ENCODE results near the gene RHBDD1.

The RHBDD1 gene

DNA sequence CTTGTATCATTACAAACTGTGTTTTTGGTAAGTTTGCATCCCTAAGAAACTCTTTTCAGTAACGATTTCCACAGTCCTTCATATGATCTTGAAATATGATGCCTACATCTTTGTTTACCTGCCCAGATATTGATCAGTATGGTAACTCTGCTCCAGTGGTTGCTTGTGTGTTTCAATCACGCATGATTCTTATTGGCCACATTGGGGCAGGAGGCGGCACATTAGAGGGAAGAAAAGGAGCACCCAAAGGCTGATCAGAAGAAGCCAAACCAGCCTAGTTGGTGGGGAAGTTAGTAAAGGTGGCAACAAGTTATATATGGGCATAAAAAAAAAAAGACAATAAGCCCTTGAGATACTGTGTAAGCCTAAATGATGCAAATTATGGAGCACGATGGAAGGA, 158.9 kb downstream of the RHBDD1 start:
- no peak overlapping the region for H3K14ac ChIP-seq (ENCODE audit: low read length)
- H3K23ac ChIP-seq (ENCODE audit: low read depth, low read length, poor library complexity) = no peak overlapping the region
- peaks cover 0 to 2% of the 10 kb centered on the region in 2 donors for H3K4me1 ChIP-seq (ENCODE audit: control insufficient read depth in 2 of 2, insufficient read depth in 1 of 2, low read depth in 1 of 2, low read length in 2 of 2)
- DNase-seq (ENCODE audit: low spot score) = no peak
- H2BK12ac ChIP-seq (ENCODE audit: low read length) = no peak overlapping the region
- H2AK5ac ChIP-seq (ENCODE audit: low read depth, low read length) = no peak overlapping the region
- no peaks in the 10 kb centered on the region for H3K27me3 ChIP-seq (ENCODE audit: control insufficient read depth in 3 of 3, insufficient read depth in 3 of 3, low read depth in 1 of 3, low read length in 3 of 3)
- no peak overlapping the region for H3K27ac ChIP-seq (replicated peaks; ENCODE audit: low read length)
- H3K4ac ChIP-seq (ENCODE audit: low read length) = no peak overlapping the region
- no peaks in the 10 kb centered on the region for H3K79me1 ChIP-seq (ENCODE audit: low read depth, low read length)
- peaks cover 2 to 9% of the 10 kb centered on the region in 2 donors for H3K36me3 ChIP-seq (replicated peaks in 1 of 2; ENCODE audit: control insufficient read depth in 2 of 2, insufficient read depth in 2 of 2, low read length in 2 of 2)
- H2AFZ ChIP-seq (ENCODE audit: low read length) = no peak overlapping the region
- WGBS, 2 donors (ENCODE audit: extremely low coverage in 2 of 2, insufficient read length in 2 of 2, insufficient replicate concordance in 1 of 2) = no CpG with 5 or more reads among the region's 4 CpGs
- H2BK5ac ChIP-seq (ENCODE audit: low read length) = no peak overlapping the region
- no peak overlapping the region for H3K18ac ChIP-seq (ENCODE audit: low read length)
- H4K8ac ChIP-seq (ENCODE audit: low read depth, low read length) = no peak overlapping the region
- H3K4me3 ChIP-seq (ENCODE audit: low read length in 2 of 2) = no peak overlapping the region
- H4K91ac ChIP-seq (ENCODE audit: low read depth, low read length, poor library complexity) = no peak overlapping the region
- no peak overlapping the region for H3K9ac ChIP-seq (ENCODE audit: low read depth, low read length, poor library complexity)
- no peak overlapping the region for H3K4me2 ChIP-seq (ENCODE audit: insufficient read depth, low read length, poor library complexity, severe bottlenecking)
- no peaks in the 10 kb centered on the region for H3K9me3 ChIP-seq (replicated peaks in 1 of 2; ENCODE audit: control insufficient read depth in 2 of 2, insufficient read depth in 1 of 2, low read depth in 1 of 2, low read length in 2 of 2)
- H2BK120ac ChIP-seq (ENCODE audit: low read depth, low read length) = no peak overlapping the region
- H2BK15ac ChIP-seq (ENCODE audit: low read length) = no peak overlapping the region

DNA sequence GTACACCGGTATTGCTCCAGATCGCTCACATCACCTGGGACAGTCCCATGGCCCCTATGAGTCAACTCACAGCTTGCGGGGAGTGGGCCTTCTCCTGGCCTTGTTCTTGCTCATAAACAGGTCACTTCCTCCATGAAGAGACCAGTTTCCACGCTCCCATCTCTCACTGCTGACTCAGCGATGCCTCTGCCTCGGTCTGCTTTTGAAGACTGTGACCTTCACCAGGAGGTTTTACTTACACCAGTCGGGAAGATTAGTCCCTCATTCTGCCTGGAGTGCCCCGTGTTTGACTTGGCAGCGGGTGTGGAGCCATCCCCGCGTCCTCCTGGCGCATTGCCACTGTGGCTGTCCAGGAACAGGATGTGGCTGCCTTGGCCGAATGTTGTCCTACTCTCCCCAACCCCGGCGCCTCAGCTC, 159.8 kb downstream of the RHBDD1 start:
- Histone ChIP-seq H3K79me1 (ENCODE audit: low read depth, low read length) (no peaks in the 10 kb centered on the region), H2AK5ac (ENCODE audit: low read depth, low read length) (peak overlapping the region; percentile 56), H2AFZ (ENCODE audit: low read length) (no peak overlapping the region), H2BK120ac (ENCODE audit: low read depth, low read length) (no peak overlapping the region), H2BK12ac (ENCODE audit: low read length) (no peak overlapping the region), H3K36me3 (replicated peaks in 1 of 2; ENCODE audit: control insufficient read depth in 2 of 2, insufficient read depth in 2 of 2, low read length in 2 of 2) (peaks cover 2 to 9% of the 10 kb centered on the region in 2 donors), H3K4me1 (ENCODE audit: control insufficient read depth in 2 of 2, insufficient read depth in 1 of 2, low read depth in 1 of 2, low read length in 2 of 2) (no peaks in the 10 kb centered on the region), H3K27ac (replicated peaks; ENCODE audit: low read length) (no peak overlapping the region), H3K4me2 (ENCODE audit: insufficient read depth, low read length, poor library complexity, severe bottlenecking) (no peak overlapping the region), H3K9me3 (replicated peaks in 1 of 2; ENCODE audit: control insufficient read depth in 2 of 2, insufficient read depth in 1 of 2, low read depth in 1 of 2, low read length in 2 of 2) (no peaks in the 10 kb centered on the region), H3K18ac (ENCODE audit: low read length) (no peak overlapping the region), H4K91ac (ENCODE audit: low read depth, low read length, poor library complexity) (no peak overlapping the region), H2BK5ac (ENCODE audit: low read length) (no peak overlapping the region), H3K9ac (ENCODE audit: low read depth, low read length, poor library complexity) (no peak overlapping the region), H3K27me3 (ENCODE audit: control insufficient read depth in 3 of 3, insufficient read depth in 3 of 3, low read depth in 1 of 3, low read length in 3 of 3) (no peaks in the 10 kb centered on the region), H2BK15ac (ENCODE audit: low read length) (no peak overlapping the region), H3K4ac (ENCODE audit: low read length) (no peak overlapping the region), H3K4me3 (ENCODE audit: low read length in 2 of 2) (no peak overlapping the region), H3K14ac (ENCODE audit: low read length) (no peak overlapping the region), H4K8ac (ENCODE audit: low read depth, low read length) (no peak overlapping the region), H3K23ac (ENCODE audit: low read depth, low read length, poor library complexity) (no peak overlapping the region)
- no CpG with 5 or more reads among the region's 15 CpGs for WGBS, 2 donors (ENCODE audit: extremely low coverage in 2 of 2, insufficient read length in 2 of 2, insufficient replicate concordance in 1 of 2)
- no peak for DNase-seq (ENCODE audit: low spot score)

DNA sequence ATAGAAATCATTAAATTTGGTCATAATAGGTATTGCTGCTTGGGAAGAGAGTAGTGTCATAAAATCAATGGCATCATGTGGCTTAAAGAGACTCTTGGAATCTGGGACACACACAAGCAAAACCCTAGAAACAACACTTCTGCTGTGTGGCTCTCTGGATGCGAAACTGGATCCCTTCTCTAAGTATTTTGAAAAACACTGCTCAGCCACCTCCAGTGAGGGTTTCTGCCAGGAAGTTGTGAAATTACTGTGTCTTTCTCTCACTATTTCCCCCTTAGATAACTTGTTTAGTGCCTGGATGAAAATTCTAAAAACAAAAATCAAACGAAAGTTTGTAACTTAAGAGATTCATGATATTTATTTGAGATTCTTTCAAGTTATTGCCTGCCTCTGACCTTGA, 163.8 kb downstream of the RHBDD1 start:
- no peak overlapping the region for H3K27ac ChIP-seq (replicated peaks; ENCODE audit: low read length)
- H3K4me2 ChIP-seq (ENCODE audit: insufficient read depth, low read length, poor library complexity, severe bottlenecking) = no peak overlapping the region
- DNase-seq (ENCODE audit: low spot score) = no peak
- H2BK120ac ChIP-seq (ENCODE audit: low read depth, low read length) = no peak overlapping the region
- no CpG with 5 or more reads among the region's 2 CpGs for WGBS, 2 donors (ENCODE audit: extremely low coverage in 2 of 2, insufficient read length in 2 of 2, insufficient replicate concordance in 1 of 2)
- no peaks in the 10 kb centered on the region for H3K27me3 ChIP-seq (ENCODE audit: control insufficient read depth in 3 of 3, insufficient read depth in 3 of 3, low read depth in 1 of 3, low read length in 3 of 3)
- H3K23ac ChIP-seq (ENCODE audit: low read depth, low read length, poor library complexity) = no peak overlapping the region
- no peak overlapping the region for H3K4me3 ChIP-seq (ENCODE audit: low read length in 2 of 2)
- no peaks in the 10 kb centered on the region for H3K9me3 ChIP-seq (replicated peaks in 1 of 2; ENCODE audit: control insufficient read depth in 2 of 2, insufficient read depth in 1 of 2, low read depth in 1 of 2, low read length in 2 of 2)
- no peak overlapping the region for H2BK12ac ChIP-seq (ENCODE audit: low read length)
- H3K4ac ChIP-seq (ENCODE audit: low read length) = no peak overlapping the region
- no peaks in the 10 kb centered on the region for H3K79me1 ChIP-seq (ENCODE audit: low read depth, low read length)
- no peak overlapping the region for H4K91ac ChIP-seq (ENCODE audit: low read depth, low read length, poor library complexity)
- no peak overlapping the region for H2BK5ac ChIP-seq (ENCODE audit: low read length)
- no peak overlapping the region for H2AK5ac ChIP-seq (ENCODE audit: low read depth, low read length)
- no peak overlapping the region for H2AFZ ChIP-seq (ENCODE audit: low read length)
- H4K8ac ChIP-seq (ENCODE audit: low read depth, low read length) = no peak overlapping the region
- no peak overlapping the region for H3K9ac ChIP-seq (ENCODE audit: low read depth, low read length, poor library complexity)
- no peak overlapping the region for H3K18ac ChIP-seq (ENCODE audit: low read length)
- peaks cover 2 to 9% of the 10 kb centered on the region in 2 donors for H3K36me3 ChIP-seq (replicated peaks in 1 of 2; ENCODE audit: control insufficient read depth in 2 of 2, insufficient read depth in 2 of 2, low read length in 2 of 2)
- H3K4me1 ChIP-seq (ENCODE audit: control insufficient read depth in 2 of 2, insufficient read depth in 1 of 2, low read depth in 1 of 2, low read length in 2 of 2) = no peaks in the 10 kb centered on the region
- H3K14ac ChIP-seq (ENCODE audit: low read length) = no peak overlapping the region
- no peak overlapping the region for H2BK15ac ChIP-seq (ENCODE audit: low read length)

DNA sequence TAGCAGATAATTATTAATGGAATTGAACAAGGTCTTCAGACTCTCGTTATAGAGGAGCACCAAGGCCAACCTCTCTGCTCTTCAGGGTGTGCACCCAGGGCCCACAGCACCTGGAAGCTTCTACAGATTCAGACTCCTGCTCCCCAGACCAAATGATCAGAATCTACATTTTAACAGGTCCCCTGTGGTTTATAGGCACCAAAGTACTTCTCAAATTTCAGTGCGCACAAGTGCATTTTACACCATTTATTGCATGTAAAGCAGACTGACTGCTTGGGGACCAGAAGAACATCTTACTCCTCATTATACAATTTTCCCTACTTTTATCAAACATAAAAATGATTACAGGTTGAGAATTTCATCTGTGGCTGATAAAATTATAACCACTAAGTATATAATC, 164.3 kb downstream of the RHBDD1 start:
- Histone ChIP-seq H3K9ac (ENCODE audit: low read depth, low read length, poor library complexity) (no peak overlapping the region), H3K4me2 (ENCODE audit: insufficient read depth, low read length, poor library complexity, severe bottlenecking) (no peak overlapping the region), H3K27ac (replicated peaks; ENCODE audit: low read length) (no peak overlapping the region), H3K14ac (ENCODE audit: low read length) (no peak overlapping the region), H4K91ac (ENCODE audit: low read depth, low read length, poor library complexity) (no peak overlapping the region), H3K27me3 (ENCODE audit: control insufficient read depth in 3 of 3, insufficient read depth in 3 of 3, low read depth in 1 of 3, low read length in 3 of 3) (no peaks in the 10 kb centered on the region), H3K4ac (ENCODE audit: low read length) (no peak overlapping the region), H2AK5ac (ENCODE audit: low read depth, low read length) (no peak overlapping the region), H3K4me3 (ENCODE audit: low read length in 2 of 2) (no peak overlapping the region), H3K79me1 (ENCODE audit: low read depth, low read length) (no peaks in the 10 kb centered on the region), H3K23ac (ENCODE audit: low read depth, low read length, poor library complexity) (no peak overlapping the region), H2BK12ac (ENCODE audit: low read length) (no peak overlapping the region), H3K4me1 (ENCODE audit: control insufficient read depth in 2 of 2, insufficient read depth in 1 of 2, low read depth in 1 of 2, low read length in 2 of 2) (no peaks in the 10 kb centered on the region), H2AFZ (ENCODE audit: low read length) (no peak overlapping the region), H2BK5ac (ENCODE audit: low read length) (no peak overlapping the region), H2BK15ac (ENCODE audit: low read length) (no peak overlapping the region), H4K8ac (ENCODE audit: low read depth, low read length) (no peak overlapping the region), H2BK120ac (ENCODE audit: low read depth, low read length) (no peak overlapping the region), H3K9me3 (replicated peaks in 1 of 2; ENCODE audit: control insufficient read depth in 2 of 2, insufficient read depth in 1 of 2, low read depth in 1 of 2, low read length in 2 of 2) (no peaks in the 10 kb centered on the region), H3K36me3 (replicated peaks in 1 of 2; ENCODE audit: control insufficient read depth in 2 of 2, insufficient read depth in 2 of 2, low read length in 2 of 2) (peaks cover 2 to 9% of the 10 kb centered on the region in 2 donors), H3K18ac (ENCODE audit: low read length) (no peak overlapping the region)
- DNase-seq (ENCODE audit: low spot score) = no peak
- no CpG with 5 or more reads among the region's 2 CpGs for WGBS, 2 donors (ENCODE audit: extremely low coverage in 2 of 2, insufficient read length in 2 of 2, insufficient replicate concordance in 1 of 2)
